ENCODE measurements around the gene NGFR. TPM values are rescaled to one million over a fixed set of nuclear protein-coding genes. Genes with fewer than 3 reads are reported as not detected.

NGFR gene
- total RNA-seq, 1 experiment from 2014 or later: 1.6 TPM

DNA sequence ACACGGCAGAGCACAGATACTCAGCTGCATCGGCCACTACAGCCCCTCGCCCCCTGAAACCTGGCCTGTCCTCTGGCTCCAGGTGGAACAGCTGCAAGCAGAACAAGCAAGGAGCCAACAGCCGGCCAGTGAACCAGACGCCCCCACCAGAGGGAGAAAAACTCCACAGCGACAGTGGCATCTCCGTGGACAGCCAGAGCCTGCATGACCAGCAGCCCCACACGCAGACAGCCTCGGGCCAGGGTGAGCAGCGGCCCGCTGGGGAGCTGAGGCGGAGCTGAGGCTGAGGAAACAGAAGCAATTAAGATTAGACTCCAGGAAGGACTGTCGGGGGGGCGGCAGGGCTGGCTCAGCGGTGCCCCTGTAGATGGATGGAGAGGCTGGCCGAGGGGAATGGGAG lies 16.7 kb downstream of the NGFR start:
- H3K36me3 ChIP-seq (ENCODE audit: control insufficient read depth, insufficient read depth, low read length): no peaks in the 10 kb centered on the region
- no peaks in the 10 kb centered on the region for H3K27me3 ChIP-seq (ENCODE audit: control insufficient read depth, insufficient read depth, low read length)
- ATAC-seq: no peak
- no peak overlapping the region for H3K27ac ChIP-seq (ENCODE audit: low read length)
- peaks cover 32% of the 10 kb centered on the region for H3K4me1 ChIP-seq (ENCODE audit: control insufficient read depth, insufficient read depth, low read length)
- no TSS peak for BruUV-seq (replicated peaks)
- TF ChIP-seq, protein P1, sequence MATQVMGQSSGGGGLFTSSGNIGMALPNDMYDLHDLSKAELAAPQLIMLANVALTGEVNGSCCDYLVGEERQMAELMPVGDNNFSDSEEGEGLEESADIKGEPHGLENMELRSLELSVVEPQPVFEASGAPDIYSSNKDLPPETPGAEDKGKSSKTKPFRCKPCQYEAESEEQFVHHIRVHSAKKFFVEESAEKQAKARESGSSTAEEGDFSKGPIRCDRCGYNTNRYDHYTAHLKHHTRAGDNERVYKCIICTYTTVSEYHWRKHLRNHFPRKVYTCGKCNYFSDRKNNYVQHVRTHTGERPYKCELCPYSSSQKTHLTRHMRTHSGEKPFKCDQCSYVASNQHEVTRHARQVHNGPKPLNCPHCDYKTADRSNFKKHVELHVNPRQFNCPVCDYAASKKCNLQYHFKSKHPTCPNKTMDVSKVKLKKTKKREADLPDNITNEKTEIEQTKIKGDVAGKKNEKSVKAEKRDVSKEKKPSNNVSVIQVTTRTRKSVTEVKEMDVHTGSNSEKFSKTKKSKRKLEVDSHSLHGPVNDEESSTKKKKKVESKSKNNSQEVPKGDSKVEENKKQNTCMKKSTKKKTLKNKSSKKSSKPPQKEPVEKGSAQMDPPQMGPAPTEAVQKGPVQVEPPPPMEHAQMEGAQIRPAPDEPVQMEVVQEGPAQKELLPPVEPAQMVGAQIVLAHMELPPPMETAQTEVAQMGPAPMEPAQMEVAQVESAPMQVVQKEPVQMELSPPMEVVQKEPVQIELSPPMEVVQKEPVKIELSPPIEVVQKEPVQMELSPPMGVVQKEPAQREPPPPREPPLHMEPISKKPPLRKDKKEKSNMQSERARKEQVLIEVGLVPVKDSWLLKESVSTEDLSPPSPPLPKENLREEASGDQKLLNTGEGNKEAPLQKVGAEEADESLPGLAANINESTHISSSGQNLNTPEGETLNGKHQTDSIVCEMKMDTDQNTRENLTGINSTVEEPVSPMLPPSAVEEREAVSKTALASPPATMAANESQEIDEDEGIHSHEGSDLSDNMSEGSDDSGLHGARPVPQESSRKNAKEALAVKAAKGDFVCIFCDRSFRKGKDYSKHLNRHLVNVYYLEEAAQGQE (IDR thresholded peaks at IDR 0.05; ENCODE audit: insufficient read depth in 1 of 2, low read depth in 2 of 2, low read length in 1 of 2): no peak
- TF ChIP-seq, protein P2, sequence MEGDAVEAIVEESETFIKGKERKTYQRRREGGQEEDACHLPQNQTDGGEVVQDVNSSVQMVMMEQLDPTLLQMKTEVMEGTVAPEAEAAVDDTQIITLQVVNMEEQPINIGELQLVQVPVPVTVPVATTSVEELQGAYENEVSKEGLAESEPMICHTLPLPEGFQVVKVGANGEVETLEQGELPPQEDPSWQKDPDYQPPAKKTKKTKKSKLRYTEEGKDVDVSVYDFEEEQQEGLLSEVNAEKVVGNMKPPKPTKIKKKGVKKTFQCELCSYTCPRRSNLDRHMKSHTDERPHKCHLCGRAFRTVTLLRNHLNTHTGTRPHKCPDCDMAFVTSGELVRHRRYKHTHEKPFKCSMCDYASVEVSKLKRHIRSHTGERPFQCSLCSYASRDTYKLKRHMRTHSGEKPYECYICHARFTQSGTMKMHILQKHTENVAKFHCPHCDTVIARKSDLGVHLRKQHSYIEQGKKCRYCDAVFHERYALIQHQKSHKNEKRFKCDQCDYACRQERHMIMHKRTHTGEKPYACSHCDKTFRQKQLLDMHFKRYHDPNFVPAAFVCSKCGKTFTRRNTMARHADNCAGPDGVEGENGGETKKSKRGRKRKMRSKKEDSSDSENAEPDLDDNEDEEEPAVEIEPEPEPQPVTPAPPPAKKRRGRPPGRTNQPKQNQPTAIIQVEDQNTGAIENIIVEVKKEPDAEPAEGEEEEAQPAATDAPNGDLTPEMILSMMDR (IDR thresholded peaks at IDR 0.05): no peak
- TF ChIP-seq POLR2AphosphoS5 (IDR thresholded peaks at IDR 0.05; ENCODE audit: low read depth, low read length) (no peak), TCF7L2 (IDR thresholded peaks at IDR 0.05; ENCODE audit: low read depth, low read length) (no peak)
- intact Hi-C loops (cut with micrococcal nuclease; ENCODE audit: unreplicated experiment): no loop called here
- DNase-seq (ENCODE audit: low read depth, low spot score): no peak
- H3K9me3 ChIP-seq (ENCODE audit: control insufficient read depth, insufficient read depth, low read depth, low read length): no peaks in the 10 kb centered on the region
- H3K4me3 ChIP-seq (ENCODE audit: low read depth in 2 of 2, low read length in 2 of 2): no peak overlapping the region
- POLR2A ChIA-PET: no interaction called here
- CTCF ChIA-PET: no interaction called here
- in situ Hi-C loops (cut with HindIII; ENCODE audit: low pct_unique_long_range_greater_than_20kb, low sequenced_read_pairs): no loop called here

DNA sequence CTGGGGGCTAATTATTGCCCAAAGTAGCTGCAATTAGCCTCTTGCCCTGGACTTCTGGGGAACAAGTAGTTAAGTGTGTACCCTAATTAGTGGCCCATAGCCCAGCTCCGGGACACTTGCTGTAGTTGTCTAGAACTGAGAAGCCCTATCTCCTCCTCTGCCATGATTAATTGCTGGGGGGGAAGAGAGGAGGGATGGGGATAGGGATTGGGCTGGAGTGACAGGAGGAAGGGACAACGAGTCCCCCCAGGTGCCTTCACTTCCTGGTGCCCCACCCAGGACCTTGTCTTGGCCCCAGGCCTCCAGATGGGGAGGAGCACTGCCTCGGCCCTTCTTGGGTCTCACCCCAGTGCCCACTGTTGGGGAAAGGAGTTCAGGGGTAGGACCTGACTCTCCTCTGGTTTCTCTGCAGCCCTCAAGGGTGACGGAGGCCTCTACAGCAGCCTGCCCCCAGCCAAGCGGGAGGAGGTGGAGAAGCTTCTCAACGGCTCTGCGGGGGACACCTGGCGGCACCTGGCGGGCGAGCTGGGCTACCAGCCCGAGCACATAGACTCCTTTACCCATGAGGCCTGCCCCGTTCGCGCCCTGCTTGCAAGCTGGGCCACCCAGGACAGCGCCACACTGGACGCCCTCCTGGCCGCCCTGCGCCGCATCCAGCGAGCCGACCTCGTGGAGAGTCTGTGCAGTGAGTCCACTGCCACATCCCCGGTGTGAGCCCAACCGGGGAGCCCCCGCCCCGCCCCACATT lies 17.4 kb downstream of the NGFR start:
- H3K4me1 ChIP-seq (ENCODE audit: control insufficient read depth, insufficient read depth, low read length): peaks cover 32% of the 10 kb centered on the region
- in situ Hi-C loops (cut with HindIII; ENCODE audit: low pct_unique_long_range_greater_than_20kb, low sequenced_read_pairs): no loop called here
- DNase-seq (ENCODE audit: low read depth, low spot score) (no peak), ATAC-seq (no peak)
- intact Hi-C loops (cut with micrococcal nuclease; ENCODE audit: unreplicated experiment): no loop called here
- no peak overlapping the region for H3K4me3 ChIP-seq (ENCODE audit: low read depth in 2 of 2, low read length in 2 of 2)
- no TSS peak for BruUV-seq (replicated peaks)
- POLR2A ChIA-PET: no interaction called here
- H3K27me3 ChIP-seq (ENCODE audit: control insufficient read depth, insufficient read depth, low read length): no peaks in the 10 kb centered on the region
- CTCF ChIA-PET: interaction anchor here (0.5 kb wide), 1 partner anchor 1650 kb away, joined by 6 read pairs; no protein-coding TSS in a partner anchor
- H3K36me3 ChIP-seq (ENCODE audit: control insufficient read depth, insufficient read depth, low read length): no peaks in the 10 kb centered on the region
- TF ChIP-seq TCF7L2 (IDR thresholded peaks at IDR 0.05; ENCODE audit: low read depth, low read length) (no peak), POLR2AphosphoS5 (IDR thresholded peaks at IDR 0.05; ENCODE audit: low read depth, low read length) (no peak), SIN3A (IDR thresholded peaks at IDR 0.05; ENCODE audit: borderline replicate concordance, insufficient read depth, low read depth, low read length) (no peak)
- TF ChIP-seq, protein P2 (IDR thresholded peaks at IDR 0.05): no peak
- TF ChIP-seq, protein P1 (IDR thresholded peaks at IDR 0.05; ENCODE audit: insufficient read depth in 1 of 2, low read depth in 2 of 2, low read length in 1 of 2): no peak
- no peak overlapping the region for H3K27ac ChIP-seq (ENCODE audit: low read length)
- no peaks in the 10 kb centered on the region for H3K9me3 ChIP-seq (ENCODE audit: control insufficient read depth, insufficient read depth, low read depth, low read length)
